ENCODE measurements around the gene GPC6. TPM values are rescaled to one million over a fixed set of nuclear protein-coding genes. Genes with fewer than 3 reads are reported as not detected.
"Not testable (repeated sequence)": the region's sequence is repeated elsewhere in the genome, so short reads cannot be mapped to it uniquely, and the experiment has no call there.

The GPC6 gene
- total RNA-seq, 1 donor from 2014 or later: 0.96 TPM

DNA sequence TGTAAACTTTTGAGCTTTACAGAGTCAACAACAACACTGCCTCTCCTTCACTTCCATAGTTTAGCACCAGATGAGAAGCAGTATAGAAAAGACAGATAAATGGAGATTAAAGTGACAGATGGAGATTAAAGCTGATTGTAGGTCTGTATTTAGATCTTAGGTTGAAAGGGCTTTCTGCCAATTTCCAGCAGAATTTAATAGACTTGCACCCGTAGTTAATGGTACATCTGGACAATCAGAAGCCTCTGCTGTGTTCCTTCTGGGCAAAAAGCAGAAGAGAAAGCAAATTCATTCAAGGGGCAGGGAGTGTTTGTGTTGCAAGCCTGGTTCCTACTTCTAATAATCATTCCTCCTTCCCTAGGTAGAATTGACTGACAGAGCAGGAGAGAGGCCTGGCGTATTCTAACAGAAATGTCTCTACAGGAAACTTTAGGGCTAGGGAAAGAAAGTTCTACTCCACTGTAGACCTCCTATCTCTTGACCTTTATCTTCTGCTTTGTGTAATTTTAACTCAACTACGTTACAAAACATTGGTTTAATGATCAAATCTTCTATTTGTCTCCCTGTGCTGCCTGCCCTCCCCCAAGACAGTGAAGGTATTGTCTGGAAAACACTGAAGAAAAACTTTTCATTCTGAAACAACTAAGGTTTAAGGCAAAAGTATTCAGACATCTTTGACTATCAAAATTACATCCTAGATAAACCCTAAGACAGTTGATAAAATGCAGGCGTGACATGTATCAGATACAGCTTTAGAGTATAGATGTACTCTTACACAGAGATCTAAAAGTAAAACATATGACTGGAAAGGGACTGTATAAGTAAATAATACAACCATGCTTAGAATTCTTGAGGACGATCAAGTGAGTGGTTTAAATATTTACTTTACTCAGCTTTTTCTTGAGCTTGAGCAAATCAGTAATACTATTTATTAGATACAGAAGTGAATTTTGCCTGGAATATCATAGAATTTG, 44.4 kb downstream of the GPC6 start:
- no peak for ATAC-seq

DNA sequence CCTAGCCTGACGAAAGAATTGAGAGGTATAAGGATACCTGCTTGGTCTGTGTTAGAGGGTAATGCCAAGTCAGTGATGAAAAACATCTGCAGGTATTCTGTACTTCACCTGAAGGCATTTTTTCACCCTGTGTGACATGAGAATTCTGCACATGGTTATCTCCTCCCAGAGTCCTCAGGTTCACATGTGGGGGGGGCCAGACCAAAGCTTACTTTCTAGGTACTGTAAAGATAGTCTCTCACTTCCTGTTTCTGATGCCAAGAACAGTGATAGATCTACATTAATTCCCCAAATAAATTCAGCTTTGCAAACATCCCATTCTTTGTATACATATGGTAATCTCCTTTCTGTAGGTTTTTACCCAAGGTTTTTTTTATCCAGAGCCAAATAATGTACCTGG, 53.4 kb downstream of the GPC6 start:
- ATAC-seq: no peak

DNA sequence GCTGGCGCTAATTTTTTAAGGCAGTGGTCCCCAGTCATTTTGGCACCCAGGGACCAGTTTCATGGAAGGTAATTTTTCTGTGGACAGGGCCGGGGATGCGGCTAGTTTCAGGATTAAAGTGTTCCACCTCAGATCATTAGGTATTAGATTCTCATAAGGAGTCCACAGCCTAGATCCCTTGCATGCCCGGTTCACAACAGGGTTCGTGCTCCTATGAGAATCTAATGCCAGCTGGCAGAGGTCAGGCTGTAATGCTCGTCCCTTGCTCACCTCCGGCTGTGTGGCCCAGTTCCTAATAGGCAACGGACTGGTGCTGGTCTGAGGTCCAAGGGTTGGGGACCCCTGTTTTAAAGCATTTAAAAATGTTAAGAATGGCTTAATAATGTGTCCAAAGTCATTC, 54.1 kb downstream of the GPC6 start:
- ATAC-seq: no peak

DNA sequence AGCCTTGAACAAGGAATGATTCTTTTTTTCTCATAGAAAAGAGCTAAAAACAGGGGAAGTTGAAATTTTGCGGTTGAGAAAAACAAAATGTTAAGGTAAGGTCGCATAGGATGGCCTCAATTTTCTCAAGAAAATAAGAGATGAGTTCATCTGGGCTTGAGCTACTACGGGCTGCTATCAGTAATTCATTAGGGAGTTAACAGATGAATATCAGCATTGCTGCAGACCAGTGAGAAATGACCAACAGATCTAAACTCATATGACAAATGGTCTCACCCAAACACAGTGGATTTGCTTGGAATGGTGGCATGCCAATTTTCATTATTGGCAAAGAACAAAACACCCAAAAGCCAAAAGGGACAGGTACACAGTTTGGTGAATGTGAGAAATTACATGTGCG, 56.6 kb downstream of the GPC6 start:
- ATAC-seq: no peak

DNA sequence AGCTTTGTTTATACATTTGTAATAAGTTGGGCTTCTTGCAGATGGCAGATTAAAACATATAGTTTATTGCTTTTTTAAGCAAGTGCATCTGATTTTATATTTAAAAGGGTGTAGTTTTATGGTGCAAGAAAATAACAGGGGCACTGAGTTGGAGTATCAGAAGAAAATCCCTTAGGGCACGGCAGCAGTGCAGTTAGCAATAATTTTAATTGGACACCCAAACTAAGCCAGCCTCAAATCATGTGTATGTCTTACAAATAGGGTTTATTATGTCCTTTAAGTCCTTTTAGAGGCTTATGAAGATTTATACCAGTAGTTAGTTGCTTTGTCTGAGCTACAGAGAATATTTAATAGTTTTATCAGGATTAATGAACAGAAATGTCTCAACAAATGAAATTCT, 57.5 kb downstream of the GPC6 start:
- no peak for ATAC-seq

DNA sequence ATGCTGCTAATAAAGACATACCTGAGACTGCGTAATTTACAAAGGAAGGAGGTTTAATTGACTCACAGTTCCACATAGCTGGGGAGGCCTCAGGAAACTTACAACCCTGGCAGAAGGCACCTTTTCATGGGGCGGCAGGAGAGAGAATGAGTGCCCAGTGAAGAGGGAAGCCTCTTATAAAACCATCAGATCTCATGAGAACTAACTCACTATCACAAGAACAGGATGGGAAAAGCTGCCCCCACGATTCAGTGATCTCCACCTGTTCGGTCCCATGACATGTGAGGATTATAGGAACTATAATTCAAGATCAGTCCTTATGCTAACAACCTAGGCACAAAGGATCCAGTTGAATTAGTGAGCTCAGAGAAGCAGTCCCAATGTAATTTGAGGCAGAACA, 59.4 kb downstream of the GPC6 start:
- ATAC-seq: no peak

DNA sequence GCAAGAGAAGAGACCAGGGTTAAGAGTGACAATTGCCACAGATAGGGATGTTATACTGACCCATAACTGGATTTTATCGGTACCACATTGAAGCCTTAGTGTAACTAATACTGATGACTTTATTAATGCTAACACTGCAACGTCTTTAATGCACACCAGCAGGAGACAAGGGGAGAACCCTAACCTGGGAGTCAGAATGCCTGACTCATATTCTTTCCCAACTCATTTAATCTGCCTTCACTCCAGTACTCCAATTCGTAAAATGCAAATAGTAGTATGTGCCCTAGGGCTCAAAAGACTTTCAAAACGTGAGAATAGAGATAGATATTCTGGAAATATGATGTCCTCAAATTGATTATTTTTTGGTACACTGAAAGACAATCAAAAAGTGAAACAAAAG, 62.4 kb downstream of the GPC6 start:
- no peak for ATAC-seq

DNA sequence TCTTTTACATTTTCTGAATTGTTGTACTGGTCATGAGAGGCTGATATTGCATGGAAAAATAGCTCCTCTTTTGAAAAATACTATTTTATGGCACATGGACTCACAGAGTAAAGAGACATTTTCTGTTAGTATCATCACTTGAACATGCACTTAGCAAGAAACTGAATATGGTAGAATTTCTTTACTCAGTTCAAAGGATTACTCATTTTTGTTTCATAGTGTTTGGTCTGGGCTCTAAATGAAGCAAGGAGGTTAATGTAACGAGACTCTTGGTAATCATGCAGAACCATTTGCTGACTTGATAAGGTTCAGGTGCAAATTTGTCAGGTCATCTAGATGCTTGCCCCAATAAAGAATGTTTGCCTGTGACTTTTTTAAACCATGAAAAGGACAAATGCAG, 63.2 kb downstream of the GPC6 start:
- no peak for ATAC-seq

DNA sequence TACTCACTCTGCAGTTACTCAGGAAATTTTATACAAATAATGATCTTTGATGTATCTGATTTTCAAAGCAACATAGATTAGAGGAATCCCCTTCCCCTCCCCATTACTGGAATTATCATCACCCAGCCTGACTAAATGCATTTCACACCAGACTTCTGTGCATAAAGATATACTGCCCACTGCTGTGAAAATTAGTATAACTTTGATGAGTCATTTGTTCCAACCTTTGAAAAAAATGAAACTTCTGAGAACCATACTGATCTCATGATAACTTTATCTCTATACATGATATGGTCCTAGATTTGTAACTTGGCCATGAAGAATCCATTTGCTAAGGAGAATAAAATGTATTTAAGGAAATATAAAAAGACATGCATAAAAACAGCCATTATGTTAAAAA, 63.9 kb downstream of the GPC6 start:
- no peak for ATAC-seq

DNA sequence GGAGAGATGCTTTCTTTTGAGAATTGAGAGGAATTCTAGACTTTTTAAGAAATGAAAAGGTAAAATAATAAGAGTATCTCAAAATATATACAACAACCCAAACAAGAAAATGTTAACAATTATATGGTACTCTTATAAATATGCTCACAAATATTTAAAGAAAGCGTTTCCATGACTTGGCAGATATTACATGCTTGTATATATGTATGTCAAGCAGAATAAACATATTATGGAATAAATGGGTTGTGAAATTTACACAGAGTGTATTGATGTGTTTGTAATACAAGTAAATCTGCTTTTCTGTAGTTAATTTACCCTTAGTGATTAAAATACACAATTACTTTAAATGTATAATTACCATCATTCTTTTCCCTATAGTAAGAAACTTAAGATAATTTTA, 65.8 kb downstream of the GPC6 start:
- no peak for ATAC-seq

DNA sequence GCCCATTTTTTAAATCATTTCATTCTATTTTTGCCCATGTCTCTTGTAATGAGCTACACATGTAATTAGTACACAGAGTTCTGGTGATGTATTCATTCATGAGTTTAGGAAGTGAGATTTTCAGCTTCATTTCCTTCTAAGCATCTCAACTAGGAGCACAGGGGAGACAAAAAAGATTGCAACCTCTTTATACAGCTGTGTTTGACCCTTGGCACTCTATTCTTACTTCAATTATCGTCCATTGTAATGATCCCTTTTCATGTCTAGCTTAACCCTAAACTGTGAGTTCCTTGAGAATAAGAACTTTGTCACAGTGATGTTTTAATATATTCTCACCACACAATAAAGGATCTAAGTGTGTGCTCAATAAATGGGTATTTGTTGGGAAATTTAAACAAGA, 67.1 kb downstream of the GPC6 start:
- ATAC-seq: no peak

DNA sequence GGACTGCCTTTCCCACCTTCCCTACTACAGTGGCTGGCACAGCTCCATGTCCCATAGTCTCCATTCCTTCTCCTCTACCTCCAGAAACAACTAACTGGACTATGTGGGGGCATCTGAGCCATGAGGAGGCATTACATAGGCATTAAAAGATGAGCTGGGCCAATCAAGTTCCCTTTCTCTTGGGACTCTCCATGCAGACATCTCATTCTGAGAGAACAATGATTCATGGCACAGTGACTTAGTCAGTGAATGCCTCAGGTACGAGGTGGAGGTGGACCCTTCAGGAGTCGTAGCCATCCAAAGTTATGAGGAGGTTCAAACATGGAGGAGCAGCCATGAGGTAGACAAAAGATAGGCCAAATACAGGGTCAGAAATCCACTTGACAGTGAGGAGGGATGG, 70.0 kb downstream of the GPC6 start:
- ATAC-seq: no peak

DNA sequence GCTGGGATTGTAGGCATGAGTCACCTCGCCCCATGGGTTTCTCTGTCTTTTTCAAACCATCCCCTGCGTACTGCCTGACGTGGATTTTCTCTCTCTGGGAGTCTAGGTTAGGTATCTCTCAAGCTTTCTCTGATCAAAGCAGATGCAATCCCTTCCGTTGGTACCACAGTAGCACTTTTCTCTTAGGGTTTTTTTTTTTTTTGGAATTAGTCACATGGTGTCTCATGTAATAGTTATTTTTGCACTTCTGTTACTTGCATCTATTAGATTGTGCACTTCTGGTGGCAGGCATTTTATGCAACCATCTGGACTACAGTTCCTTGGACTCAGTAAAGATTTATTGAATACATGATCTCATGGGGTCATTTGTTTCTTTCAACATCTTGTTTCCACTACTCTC, 72.1 kb downstream of the GPC6 start:
- no peak for ATAC-seq

DNA sequence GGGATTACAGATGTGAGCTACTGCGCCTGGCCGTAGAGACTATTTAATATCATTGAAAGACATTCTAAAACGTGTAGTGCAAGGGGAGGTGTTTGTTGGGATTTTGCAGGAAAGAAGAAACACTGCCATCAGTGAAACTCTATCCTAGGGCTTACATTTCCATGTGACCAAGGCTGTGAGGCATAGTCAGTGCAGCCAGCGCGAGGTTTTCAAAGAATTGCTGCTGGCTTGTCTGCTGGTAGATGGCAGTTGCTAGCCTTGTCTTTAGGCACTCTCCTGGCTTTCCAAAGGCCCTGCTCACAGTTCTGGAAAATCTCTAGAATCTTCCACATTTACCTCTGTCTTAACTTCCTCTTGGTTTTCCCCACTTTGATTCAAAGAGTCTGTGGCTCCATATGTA, 77.5 kb downstream of the GPC6 start:
- ATAC-seq: no peak

DNA sequence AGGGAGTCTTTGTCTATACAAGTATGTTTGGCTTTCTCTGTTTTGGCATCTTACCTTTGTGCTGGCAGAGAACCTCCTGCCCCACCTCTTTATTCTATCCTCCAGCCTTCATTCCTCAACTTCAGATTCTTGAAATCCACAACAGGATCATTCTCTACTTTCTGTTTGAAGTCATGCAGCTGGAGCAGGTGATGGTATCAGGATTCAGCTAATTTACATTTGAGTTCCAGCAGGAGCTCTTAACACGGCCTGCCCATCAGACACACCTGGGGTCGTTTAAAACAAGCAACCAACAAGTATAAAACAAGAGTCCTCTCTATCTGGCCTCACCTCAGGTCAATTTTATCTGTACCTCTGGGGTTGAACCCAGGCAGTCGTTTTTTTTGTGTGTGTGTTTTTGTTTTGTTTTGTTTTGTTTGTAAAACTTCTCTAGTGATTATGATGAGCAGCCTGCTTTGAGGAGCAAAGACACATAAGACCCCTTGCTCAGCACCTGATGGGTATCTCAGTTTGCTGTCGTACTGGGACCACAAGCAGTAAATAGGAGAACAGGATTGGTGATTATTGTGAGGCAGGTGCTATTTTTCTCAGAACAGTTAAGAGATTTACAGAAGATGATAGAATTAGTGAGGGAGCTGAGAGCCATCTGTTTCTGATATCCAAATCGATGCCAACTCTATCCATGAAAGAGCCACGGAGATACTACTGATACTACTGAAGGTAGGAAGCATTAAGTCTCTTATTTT, 78.4 kb downstream of the GPC6 start:
- no peak for ATAC-seq

DNA sequence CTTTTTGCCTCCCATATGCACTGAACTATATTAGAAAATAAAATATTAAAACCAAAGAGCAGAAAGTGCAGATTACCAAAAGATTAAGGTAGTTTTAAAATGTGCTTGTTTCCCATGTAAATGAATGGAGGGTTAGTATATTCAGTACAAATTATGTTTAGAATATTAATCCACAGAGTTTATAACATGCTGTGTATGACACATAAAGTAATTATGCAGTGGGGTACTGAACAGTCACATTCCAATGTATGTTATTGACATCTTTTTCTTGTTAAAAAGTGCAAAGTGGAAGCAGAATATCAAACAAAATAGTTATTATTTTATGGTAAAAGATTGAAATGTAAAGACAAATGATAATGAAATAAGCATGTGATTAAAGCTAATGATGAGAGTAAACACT, 79.3 kb downstream of the GPC6 start:
- no peak for ATAC-seq

DNA sequence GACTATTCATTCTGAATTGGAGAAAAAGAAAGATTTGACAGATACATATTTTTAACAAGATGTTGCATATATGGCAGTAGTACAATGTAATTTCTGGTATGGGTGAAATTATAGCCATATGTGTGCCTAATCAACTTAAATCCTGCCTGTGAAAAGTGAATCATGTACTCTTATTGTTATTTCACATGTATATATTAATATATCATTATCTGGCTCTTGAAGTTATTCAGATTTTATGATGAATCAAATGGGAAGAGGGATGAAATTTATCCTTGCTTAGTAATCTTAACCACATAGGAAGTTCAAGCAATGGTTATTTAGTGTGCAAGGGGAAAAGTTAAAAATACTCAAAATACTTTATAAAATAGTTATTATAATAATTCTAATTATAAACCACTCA, 80.5 kb downstream of the GPC6 start:
- no peak for ATAC-seq

DNA sequence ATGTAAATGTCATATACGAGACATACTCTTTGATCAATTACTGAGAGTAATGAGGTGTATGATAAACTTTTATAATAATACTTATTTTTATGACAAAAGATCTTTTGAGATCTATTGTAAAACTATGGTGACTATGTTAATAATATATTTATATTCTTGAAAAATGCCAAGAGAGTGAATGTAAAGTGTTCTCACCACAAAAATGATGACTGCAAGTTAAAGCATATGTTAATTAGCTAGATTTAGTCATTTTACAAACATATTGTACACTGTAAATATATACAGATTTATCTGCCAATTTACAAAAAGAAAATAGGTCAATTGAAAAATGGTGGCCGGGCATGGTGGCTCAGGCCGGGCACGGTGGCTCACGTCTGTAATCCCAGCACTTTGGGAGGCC, 81.0 kb downstream of the GPC6 start:
- ATAC-seq: no peak

DNA sequence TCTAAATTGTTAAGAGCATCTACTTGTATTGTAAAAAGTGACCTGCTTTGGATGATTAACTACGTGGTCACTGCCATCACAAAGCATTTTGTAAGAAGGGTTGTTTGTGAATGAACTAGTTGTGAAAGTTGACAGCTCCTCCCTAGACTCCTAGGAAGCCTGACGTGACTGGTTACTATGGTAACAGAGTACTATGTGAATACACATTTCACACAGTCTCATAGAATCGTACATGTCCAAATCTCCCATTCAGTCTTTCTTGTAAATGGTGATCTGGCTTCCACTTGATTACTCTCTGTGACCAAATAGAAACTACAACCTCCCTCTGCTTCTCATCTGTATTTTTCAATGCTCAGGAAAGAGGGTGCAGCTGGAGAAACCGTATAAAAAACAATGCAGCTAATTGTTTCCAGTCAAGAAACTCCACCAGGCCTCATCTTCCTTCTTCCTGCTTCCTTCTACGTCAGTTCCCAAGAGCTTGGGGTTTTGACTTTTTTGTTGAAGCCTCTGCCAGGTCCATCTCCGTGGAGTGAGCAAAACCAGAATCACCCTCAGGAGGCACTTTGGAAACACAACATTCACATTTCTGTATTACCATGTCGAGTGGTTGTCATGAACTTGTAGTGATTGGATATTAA, 83.4 kb downstream of the GPC6 start:
- no peak for ATAC-seq

DNA sequence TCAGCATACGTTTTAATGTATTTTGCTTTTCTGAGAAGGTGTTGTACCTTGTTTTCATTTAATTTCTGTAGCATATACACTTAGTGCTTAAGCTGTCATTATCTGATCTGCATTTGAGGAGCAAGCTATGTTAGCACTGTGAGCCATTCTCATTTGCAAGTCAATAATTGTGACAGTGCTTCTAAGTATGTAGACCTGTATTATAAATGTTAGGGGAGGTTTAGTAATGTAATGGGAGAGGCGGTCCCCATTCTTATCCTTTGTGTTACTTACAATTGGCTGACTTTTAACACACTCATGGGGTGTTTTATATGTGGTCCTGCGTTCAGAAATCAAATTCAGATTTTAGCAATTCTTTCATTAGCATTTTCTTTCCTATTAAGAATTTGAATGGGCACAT, 90.2 kb downstream of the GPC6 start:
- no peak for ATAC-seq

DNA sequence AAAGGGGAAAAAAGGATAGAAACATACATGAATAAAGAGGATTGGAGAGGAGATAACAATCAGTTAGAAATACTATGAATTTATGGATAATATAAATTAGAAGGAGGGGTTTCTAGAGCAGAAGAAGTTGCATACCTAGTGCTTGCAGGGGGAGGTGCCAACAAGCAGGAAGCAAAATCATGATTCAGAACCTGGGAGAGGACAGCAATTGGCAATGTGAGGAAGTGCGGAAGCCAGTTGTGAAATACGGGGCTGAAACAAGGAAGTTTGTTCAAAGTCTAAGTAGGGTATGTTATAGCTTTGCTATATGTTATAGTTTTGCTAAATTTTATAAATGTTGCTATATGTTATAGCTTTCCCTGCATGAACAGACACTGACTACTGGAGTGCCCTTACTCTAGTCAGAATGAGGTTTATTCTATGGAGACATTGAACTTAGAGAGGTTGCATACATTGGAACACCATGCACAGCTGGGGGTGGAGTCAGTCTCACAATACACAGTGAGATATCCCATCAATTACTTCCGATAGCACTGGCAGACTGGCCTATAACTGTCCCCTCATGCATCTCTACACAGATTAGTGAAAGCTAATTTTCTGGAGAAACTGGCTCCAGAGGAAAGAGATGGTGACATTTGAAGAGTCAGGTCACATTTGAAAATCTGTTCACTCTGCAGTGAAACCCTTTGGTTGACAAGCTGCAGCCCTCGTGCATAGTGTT, 92.1 kb downstream of the GPC6 start:
- no peak for ATAC-seq

DNA sequence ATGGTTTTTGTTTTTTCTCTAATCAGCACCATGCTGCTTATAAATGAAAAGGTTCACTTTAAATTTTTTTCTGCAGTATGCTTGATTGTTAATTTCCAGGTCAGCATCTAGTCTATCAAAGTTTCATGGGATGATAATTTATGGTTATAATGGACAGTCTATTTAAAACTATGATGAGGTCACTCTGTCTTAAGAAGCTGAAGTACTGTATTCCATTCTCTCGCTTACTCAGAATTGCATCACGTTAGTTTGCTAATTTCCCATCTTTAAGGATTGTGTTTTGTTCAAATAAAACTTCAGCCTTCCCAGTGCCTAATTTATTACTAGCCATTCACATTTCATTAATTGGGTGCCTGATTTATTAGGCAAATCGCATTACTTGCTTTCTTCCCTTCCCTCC, 94.3 kb downstream of the GPC6 start:
- ATAC-seq: no peak

DNA sequence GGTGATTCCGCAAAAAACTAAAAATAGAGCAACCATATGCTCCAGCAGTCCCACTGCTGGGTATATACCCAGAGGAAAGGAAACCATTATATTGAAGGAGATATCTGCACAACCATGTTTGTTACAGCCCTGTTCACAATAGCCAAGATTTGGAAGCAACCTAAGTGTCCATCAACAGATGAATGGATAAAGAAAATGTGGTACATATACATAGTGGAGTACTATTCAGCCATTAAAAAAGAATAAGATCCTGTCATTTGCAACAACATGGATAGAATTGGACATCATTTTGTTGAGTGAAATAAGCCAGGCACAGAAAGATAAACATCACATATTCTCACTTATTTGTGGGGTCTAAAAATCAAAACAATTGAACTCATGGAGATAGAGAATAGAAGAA, 97.3 kb downstream of the GPC6 start:
- ATAC-seq: not testable (repeated sequence)

Data from esophagus mucosa (tissue), 1 donor.